ENCODE data around the gene NKX2-8. TPM values are rescaled to one million over a fixed set of nuclear protein-coding genes. Genes with fewer than 3 reads are reported as not detected.
A peak's percentile ranks its signal among the peaks of the same experiment; 100 is the strongest.
"Not testable (repeated sequence)": the region's sequence is repeated elsewhere in the genome, so short reads cannot be mapped to it uniquely, and the experiment has no call there.

NKX2-8 gene
- total RNA-seq, 1 donor from 2014 or later, result not detected

DNA sequence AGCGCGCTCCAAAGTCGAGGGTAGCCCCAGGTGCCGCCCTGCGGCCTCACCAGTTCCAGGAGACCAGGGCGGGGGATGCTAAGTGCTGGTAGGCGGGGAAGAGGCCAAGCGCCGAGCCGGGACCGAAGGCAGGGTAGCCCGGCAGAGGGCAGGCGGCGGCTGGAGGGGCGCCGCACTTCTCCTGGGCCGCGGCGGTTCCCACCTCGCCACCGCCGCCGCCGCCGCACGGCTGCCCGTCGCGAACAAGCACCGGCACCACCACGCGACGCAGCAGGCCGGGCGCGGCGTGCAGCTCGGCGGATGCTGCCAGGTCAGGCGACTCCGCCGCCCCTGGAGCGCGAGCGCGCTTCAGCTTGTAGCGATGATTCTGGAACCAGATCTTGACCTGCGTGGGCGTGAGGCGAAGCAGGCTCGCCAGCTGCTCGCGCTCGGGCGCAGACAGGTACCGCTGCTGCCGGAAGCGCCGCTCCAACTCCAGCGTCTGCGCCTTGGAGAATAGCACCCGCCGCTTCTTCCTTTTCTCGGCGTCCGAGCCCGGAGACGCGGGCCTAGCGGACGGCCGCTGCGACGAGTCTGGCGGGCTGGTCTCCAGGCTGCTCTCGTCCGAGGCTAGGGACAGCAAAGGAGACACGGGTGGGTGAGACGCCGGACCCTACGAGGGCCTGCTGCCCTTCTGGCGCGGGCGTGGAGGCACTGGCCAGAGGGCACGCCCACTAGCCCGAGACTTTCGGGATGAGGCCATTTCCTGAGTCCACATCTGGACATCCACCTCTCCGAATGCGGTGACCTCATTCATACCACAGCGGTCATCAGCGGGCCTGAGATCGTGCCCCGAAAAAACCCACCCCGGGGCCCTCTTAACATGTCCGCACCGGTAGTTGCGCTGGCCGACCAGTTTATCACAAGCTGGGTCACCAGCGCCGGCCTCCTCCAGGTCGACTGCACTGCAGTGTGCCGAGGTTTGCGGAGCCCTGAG lies 1.3 kb downstream of the NKX2-8 start:
- ATAC-seq (peak; percentile 23), DNase-seq (ENCODE audit: low spot score) (no peak)

DNA sequence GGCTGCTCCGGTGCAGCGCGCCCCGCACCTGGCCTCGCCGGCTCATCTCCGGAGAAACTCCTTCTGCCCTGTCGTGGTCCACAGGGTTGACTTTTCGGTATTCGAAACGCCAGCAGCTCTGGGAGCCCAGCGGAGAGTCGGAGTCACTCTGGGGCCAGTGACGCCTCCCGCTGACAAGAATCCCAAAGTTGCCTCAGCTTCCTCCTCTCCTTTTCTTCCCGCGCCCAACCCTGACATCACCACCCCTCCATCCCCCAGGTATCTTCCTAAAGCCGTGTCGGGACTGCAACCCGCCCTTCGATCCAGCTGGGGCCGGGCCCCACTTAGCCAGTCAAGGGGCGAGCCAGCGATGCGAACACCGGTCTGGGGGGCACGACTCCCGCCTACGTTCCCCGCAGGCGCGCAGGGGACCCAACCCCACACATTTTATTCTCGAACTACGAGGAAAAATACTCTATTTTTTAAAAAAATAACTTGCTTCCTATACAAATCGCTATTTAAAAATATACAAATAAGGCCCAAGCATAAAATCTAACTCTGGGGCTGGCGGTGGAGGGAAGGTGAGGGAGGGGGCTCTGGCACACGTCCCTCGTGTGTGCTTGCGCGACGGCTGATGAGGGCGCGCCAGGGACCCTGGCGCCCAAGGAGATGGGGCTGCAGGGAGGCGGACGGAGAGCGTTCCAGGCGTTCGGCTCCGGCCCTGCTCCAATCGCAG lies 2.1 kb downstream of the NKX2-8 start:
- ATAC-seq (no peak), DNase-seq (ENCODE audit: low spot score) (no peak)

DNA sequence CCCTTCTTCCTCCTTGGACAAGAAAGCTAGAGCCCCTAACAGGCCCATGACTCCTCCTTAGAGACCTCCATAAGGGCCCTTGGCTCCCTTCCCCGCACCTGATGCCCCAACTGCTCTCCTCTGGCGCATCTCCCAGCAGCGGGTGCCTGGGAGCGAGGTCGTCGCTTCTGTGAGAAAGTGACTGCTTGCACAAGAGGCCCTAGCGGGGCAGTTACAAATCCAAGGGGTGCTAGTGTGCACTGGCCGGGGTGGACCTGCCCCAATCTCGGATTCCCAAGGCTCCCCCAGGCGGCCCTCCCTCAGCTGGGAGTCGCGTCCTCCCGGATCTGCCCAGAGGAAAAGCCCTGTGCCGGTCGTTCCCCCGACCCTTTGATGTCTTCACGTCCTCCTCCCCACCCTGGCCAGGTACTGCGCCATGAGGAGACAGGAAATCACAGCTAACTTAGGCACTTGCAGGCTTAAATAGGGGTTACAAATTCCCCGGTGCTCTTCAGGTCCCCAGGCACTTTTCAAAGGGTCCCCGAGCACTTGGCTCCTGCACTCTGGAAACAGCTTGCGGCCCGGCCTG lies 2.8 kb downstream of the NKX2-8 start:
- no peak for ATAC-seq
- no peak for DNase-seq (ENCODE audit: low spot score)

DNA sequence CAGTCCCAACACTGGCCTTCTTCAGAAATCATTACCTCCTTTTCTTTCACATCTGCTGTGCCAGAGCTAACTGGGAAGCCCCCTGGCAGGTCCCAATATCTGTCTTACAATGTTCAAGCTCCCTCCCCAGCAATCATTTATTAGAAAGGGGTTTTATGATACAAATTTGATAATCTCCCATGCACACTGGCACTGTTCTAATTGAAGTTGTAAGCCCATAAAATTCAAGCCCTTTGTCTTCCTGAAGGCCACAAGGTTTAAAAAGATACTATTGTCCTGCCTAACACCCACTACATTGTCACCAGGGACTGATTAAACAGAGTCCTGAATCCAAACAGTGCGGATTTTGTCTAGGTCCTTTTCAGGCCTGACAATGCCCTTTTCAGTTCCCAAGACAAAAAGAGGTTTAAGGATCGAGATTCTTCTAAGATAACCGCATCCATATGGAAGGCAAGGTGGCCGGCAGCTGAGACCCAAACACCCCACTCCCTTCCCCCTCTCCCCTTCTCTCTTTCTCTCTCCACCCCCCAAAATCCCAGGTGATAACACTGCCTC lies 3.3 kb downstream of the NKX2-8 start:
- no peak for ATAC-seq

DNA sequence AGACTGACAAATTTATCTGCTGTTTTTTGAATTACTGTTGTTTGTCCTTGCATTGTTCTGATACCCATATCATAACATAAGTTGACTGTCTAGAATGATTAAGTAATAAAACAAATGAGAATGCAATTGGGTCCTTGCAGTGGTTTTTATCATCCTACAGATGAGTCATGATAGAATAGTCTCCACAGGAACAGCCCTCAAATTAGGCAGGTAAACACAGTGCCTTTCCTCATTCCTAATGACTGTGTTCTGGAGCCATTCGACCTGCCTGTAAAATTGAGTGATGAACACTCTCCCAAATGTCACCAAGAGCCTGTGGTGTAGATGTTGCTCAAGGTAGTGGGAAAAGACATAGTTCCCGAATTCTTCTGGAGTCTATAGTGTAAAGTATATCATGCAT lies 12.3 kb downstream of the NKX2-8 start:
- no peak for ATAC-seq
- no peak for DNase-seq (ENCODE audit: low spot score)

More for the DNA sequence above, 3.3 kb downstream of the NKX2-8 start:
- DNase-seq (ENCODE audit: low spot score), result no peak

DNA sequence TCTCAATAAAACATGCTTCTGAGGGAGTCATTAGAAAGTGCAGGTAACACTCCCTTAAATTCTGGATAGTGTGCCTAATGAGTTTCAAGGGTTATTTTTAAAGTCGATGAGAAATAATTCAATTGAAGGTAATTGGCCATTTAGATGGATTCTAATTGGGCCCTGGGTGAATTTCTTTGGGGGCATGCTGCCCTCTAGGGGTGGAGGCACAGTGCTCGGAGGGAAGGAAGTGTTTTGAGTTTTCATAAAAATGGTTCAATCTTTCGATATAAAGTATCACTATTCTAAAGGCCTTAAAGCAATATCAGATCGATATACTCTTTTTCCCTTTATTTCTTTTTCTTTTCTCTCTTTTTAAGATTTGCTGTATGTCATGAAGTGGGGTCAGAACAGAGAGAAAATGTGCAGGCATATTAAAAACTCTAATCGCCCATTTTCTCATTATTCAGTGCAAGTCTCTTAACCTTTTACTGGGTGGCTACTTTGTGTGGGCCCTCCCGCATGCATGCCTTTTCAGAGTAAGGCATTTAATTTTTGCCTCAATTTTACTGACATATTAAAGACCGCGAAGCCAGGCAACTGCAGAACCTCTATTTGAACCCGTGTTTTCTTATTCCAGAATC lies 25.5 kb downstream of the NKX2-8 start:
- DNase-seq (ENCODE audit: low spot score), result no peak
- peak; percentile 81 for ATAC-seq

DNA sequence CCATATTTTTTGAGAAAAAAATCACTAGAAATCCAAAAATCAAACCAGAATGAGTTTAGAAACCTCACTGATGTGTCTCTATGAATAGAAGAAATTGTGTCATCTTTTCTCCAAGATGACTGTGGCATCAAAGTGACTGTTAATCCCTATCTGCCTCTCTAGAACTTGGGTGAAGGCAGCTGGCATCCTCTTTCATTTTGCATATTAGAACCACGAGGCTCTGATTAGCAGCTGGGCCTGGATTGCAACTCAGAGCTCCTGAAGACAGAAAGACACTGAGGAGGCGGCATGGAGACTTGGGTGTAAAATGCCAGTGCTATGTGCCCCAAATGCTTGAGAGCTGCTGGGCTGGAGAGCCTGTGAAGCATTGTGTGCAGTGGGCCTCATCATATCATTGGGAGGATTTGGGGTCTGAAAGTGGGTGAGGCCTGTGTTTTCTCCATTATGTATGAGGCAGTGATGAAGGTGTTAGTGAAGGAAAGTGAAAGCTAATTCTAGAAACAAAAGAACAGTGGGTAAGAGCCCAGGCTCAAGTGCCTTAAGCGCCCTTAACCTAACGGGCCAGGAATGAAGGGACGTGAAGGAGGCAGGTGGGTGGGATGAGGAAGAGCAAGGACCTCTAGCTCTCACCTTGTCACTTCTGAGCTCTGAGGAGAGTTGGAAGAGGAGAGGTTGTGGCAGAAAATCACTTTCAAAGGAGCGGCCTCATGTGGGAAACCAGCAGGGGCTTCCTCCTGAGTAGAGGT lies 26.2 kb downstream of the NKX2-8 start:
- ATAC-seq (no peak), DNase-seq (ENCODE audit: low spot score) (no peak)

DNA sequence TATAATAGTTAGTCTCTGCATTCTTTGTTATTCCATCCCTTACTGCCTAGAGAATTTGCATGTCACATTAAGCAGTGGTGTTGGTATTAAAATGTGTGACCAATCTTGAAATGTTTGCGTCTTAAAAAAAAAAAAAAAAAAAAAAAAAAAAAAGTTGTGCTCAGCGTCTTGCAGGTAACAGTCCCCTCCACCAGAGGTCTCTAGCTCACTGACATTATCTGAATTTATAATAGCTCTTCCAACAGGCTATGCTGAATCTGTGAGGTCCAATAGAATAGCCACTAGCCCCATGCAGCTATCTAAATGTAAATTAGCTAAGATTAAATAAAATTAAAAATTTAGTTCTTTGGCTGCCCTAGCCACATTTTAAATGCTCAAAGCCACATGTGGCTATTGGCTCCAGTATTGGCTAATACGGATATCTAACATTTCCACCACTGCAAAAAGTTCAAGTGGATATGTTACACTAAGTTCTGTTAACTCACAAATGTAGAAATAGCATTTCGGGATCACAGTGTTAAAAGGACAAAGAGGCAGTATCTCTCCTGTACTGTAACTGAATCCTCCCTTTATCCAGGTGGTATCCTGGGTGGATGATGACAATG lies 28.7 kb downstream of the NKX2-8 start:
- peak; percentile 89 for ATAC-seq

DNA sequence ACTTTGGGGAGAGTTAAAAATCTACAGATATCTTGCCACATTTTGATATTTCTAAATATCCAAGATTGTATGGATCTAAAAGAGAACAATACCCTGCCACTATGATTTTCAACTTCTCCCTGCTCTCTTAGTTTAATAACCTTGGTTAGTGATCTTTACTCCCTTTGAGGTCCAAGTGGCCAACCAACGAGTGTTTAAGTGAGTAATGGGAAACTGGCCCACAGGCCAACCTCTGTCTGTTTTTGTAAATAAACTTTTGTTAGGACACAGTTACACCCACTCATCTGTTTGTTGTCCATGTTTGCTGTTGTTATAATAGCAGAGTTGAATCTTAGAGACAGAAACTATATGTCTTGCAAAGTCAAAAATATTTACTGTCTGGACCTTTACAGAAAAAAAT lies 31.5 kb downstream of the NKX2-8 start:
- no peak for ATAC-seq

More for the DNA sequence above, 28.7 kb downstream of the NKX2-8 start:
- no peak for DNase-seq (ENCODE audit: low spot score)

DNA sequence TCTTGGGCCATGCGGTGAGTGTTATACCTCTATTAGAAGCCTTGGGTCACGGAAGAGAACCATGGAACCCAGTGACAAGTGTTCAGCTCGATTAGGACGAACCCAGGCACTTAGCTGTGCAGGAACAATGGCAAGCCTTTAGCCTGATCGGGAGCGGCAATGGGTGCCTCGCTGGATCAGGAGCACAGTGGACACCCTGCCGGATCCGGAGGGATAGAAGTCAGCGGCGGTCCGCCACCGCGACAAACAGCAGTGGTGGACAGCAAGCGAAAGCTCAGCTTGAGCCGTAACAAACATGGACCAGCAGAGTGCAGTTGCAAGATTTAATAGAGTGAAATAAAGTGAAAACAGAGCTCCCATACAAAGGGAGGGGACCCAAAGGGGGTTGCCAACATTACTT lies 38.1 kb downstream of the NKX2-8 start:
- ATAC-seq; DNase-seq (ENCODE audit: low spot score): not testable (repeated sequence)

More for the DNA sequence above, 31.5 kb downstream of the NKX2-8 start:
- no peak for DNase-seq (ENCODE audit: low spot score)

DNA sequence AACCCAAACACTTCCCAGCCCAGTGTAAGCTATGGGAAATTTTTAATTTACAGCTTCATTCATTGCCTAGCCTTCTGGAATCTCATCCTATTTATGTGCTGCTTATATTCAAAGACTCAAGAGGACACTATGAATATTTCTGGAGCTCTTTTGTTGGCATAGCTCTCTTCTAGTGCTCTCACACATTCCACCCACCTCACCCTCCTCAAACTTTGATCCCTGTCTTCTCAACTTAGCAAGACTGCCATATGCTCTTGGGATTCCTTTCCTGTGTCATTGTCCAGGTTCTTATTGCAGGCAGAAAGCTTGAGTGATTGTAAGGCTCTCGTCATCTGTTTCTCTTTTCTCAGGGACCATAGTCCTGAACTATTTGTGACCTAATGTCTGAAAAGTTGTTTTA lies 44.4 kb downstream of the NKX2-8 start:
- no peak for ATAC-seq

More for the DNA sequence above, 44.4 kb downstream of the NKX2-8 start:
- no peak for DNase-seq (ENCODE audit: low spot score)

Other genes with a start within 250 kb of the NKX2-8 start
- 0.10 TPM for gene NKX2-1, start 62.4 kb downstream of the NKX2-8 start, total RNA-seq
- not detected for gene PAX9, start 79.2 kb upstream of the NKX2-8 start, total RNA-seq